ENCODE measurements around the gene KANSL3.

- TF ChIP-seq CTCF (IDR thresholded peaks at IDR 0.05) (no peak), EZH2 (IDR thresholded peaks at IDR 0.05; ENCODE audit: borderline replicate concordance, insufficient read depth, low read depth, low read length, poor library complexity, severe bottlenecking) (no peak)
These were observed 21.6 kb downstream of the KANSL3 start for GRCh38 chr2:96616535-96616934.
